Liver (tissue), 3 donors: ENCODE measurements around the gene PLCL1.

Experiments used
- HNF4G ChIP-seq: IDR thresholded peaks from 2 replicates; pipeline ENCODE4 v1.6.1; 2016; ENCODE audit warnings: antibody characterized with exemption
- TAF1 ChIP-seq: conservative IDR thresholded peaks from 2 replicates; pipeline ENCODE4 v1.6.1; 2016; ENCODE audit warnings: antibody characterized with exemption, mild to moderate bottlenecking
- TF ChIP-seq, protein P1 (sequence below): fragments of 150-350 bp; IDR thresholded peaks from 2 replicates; pipeline ENCODE4 v1.5.1; 2017; ENCODE audit warnings: improper control_type of control experiment, low read depth, low read length; ENCODE audit not compliant: missing input control
- donor health status: healthy.
- donor health status: healthy.

DNA sequence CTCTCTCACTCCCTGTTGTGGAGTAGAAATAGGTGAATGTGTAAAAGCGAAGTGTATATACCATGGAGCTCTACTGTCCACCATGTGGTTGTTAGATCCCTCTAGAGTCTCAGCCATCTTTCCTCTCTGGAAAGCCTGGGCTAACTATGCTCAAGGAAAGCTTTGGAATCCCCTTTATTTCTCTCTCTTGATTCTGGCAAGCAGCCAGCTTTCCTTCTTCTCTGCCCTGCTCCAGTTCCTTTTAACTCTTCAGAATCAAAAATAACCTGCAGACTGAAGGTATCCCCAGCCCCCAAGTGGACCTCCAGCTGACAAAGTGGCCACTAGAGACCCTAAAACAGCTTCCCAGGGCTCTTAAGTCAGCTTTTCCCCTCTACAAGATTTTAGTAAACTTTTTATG, 381.9 kb downstream of the PLCL1 start:
- no peak for TF ChIP-seq TAF1
- TF ChIP-seq, protein P1, sequence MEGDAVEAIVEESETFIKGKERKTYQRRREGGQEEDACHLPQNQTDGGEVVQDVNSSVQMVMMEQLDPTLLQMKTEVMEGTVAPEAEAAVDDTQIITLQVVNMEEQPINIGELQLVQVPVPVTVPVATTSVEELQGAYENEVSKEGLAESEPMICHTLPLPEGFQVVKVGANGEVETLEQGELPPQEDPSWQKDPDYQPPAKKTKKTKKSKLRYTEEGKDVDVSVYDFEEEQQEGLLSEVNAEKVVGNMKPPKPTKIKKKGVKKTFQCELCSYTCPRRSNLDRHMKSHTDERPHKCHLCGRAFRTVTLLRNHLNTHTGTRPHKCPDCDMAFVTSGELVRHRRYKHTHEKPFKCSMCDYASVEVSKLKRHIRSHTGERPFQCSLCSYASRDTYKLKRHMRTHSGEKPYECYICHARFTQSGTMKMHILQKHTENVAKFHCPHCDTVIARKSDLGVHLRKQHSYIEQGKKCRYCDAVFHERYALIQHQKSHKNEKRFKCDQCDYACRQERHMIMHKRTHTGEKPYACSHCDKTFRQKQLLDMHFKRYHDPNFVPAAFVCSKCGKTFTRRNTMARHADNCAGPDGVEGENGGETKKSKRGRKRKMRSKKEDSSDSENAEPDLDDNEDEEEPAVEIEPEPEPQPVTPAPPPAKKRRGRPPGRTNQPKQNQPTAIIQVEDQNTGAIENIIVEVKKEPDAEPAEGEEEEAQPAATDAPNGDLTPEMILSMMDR, result no peak
- no peak for TF ChIP-seq HNF4G
